Midbrain (tissue), 1 donor: Measurements from ENCODE around the gene SCAF8.
"Not testable (repeated sequence)": the region's sequence is repeated elsewhere in the genome, so short reads cannot be mapped to it uniquely, and the experiment has no call there.

Source experiments
- DNase-seq: peaks from one replicate; lab custom pipeline; 2025; lab: John Stamatoyannopoulos, UW

The SCAF8 gene

DNA sequence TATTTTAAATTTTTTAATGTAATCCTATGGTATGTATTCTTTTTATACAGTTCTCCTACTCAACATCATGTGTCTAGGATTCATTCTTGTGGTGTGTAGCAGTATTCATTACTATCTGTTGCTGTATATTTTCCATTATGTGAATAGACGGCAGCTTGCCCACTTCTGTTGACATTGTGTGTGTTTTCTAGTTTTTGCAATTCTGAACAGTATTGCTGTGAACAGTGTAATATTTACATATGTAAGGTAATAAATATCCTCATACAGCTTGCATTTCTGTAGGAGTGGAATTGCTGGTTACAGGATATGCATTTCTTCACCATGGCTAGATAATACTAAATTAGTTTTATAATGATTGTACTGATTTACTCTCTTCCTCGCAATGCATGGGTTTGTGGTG lies 51.9 kb downstream of the SCAF8 start:
- no peak for DNase-seq

GRCh38 chr6:154786144-154786868 lies 53.1 kb downstream of the SCAF8 start:
- DNase-seq = no peak

- DNase-seq = no peak
Measured at GRCh38 chr6:154791556-154792317, 58.5 kb downstream of the SCAF8 start.

DNA sequence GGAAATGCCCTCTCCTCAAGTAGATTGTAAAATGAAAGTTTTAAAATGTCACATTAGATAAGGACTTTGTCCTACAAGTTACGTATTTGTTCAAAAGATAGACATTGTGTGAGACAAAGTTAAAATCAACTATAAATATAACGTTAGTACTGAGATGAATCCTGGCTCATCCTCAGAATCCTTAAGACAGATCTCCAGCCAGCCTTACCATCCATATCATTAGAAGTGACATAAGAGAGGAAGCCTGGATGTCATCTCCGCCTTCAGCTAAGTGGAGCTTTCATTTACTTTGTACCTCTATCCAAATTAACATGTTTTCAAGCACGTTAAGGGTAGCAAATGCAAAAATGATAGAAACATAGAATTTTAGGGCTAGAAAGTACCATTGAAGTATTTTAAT lies 59.1 kb downstream of the SCAF8 start:
- DNase-seq = no peak

- DNase-seq = no peak
Measured at GRCh38 chr6:154792761-154793160, 59.5 kb downstream of the SCAF8 start.

- DNase-seq = no peak
Measured at GRCh38 chr6:154796484-154796883, 63.3 kb downstream of the SCAF8 start.

- DNase-seq = no peak
Measured at GRCh38 chr6:154797857-154798256, 64.6 kb downstream of the SCAF8 start.

GRCh38 chr6:154800338-154800737 lies 67.1 kb downstream of the SCAF8 start:
- no peak for DNase-seq

DNA sequence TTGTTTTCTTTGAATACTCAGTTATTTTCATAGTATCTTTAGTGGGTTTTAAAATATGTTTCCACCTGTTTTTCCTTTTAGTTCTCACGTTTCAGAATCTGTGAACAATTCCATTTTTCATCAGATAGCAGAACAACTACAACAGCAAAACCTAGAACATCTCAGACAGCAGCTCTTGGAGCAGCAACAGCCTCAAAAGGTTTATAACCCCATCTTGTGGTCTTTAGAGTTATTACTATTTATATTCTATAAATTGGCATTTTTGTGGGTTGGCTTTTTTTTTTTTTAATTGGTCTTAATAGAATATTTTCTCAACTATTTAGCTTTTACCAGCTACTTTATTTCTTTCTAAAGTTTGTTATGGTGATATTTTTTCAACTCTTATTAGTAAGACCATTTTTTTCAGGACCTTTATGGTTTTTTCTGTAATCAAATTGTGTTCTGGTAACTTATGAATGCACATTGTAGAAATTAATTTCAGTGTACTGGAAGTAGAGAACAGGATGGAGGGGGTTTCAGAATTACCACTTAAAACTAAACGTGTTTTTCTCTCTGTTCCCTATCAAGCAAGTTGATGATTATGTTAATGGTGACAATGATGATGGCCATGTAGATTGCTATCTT lies 72.2 kb downstream of the SCAF8 start:
- DNase-seq = peak; percentile 41

GRCh38 chr6:154806804-154807203 lies 73.6 kb downstream of the SCAF8 start:
- no peak for DNase-seq

DNA sequence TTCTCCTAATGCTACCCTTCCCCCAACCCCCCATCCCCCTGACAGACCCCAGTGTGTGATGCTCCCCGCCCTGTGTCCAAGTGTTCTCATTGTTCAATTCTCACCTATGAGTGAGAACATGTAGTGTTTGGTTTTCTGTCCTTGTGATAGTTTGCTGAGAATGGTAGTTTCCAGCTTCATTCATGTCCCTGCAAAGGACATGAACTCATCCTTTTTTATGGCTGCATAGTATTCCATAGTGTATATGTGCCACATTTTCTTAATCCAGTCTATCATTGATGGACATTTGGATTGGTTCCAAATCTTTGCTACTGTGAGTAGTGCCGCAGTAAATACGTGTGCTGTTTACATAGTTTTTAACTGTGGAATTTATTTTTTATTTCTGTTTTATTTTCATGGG lies 78.4 kb downstream of the SCAF8 start:
- not testable (repeated sequence) for DNase-seq

DNA sequence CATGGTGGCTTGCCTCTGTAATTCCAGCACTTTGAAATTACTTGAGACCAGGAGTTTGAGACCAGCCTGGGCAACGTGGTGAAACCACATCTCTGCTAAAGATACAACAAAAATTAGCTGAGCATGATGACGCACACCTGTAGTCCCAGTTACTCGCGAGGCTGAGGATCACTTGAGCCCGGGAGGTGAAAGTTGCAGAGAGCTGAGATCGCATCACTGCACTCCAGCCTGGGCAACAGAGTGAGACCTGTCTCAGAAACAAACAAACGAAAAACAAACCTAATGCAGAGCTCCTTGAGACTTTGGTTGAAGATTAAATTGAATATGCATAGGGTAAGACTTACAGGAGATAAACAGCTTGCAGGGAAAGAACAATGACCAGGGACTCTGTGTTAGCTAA lies 80.8 kb downstream of the SCAF8 start:
- DNase-seq = no peak

DNA sequence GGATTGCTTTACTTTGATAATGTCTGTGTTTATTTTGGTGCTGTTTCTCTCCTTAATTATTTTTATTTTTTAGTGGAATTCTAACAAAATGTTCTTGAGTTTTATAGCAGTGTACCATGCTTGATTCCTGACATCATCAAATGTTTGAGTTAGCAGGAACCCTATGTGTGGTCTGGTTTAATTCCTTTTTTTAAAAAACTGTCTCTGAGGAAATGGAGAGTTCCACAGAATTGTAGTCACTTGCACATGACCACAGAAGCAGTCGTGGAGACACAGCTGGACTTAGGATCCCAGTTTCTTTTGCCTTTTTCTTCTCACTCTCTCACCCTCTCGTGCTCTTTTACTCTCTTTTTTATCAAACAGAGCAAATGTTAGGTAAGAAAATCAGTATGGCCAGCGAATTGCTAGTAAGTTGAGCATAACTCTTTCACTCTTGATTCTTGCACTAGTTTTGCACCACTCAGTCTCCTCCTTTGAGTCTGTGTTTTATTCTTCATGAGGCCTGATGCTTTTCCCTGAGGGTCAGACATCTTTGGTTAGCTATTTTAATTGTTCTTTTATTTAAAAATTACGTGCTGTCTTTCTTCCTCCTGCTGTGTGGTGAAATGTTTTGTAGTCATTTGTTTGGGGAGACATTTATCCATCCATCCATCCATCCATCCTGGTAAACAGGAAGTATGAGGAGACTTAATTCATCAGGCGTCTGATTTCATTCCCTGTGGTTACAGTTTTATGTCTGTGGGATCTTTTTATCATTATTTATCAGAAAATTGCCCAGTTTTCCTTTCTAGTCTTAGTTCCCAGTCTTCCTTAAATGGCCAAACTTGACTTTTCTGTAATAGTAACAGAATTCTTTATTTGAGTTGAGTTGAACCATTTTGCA lies 83.0 kb downstream of the SCAF8 start:
- DNase-seq = no peak

DNA sequence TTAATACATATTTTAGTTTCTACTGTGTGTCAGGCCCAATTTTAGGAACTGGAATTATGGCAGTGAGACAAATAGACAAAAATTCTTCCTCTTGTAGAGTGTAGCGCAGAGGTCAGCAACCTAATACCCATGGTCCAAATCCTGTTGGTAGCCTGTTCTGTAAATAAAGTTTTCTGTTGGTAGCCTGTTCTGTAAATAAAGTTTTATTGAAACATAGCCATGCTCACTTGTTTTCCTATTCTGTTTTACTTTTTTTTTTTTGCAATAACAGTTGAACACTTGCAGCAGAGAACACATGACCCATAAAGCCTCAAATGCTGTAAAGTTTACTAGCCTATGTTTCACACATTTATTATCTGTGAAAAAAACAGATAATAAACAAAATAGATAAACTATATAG lies 87.9 kb downstream of the SCAF8 start:
- DNase-seq = no peak

DNA sequence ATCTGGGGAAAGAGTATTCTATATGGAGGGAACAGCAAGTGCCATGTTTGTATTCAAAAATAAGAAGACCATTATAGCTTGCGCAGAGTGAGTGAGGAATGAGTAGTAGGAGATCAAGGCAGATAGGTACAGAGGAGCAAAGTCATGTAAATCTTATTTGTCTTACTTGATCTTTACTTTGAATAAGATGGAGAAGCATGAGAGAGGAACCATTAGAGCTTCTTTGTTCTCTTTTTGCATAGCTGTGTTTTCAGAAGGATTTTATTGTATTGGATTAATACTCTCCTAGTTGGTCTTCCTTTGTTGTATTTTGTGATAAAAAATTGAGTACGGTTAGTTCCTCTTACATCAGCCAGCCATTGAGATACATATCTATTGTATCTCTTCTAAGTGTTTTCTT lies 88.4 kb downstream of the SCAF8 start:
- no peak for DNase-seq

- no peak for DNase-seq
Measured at GRCh38 chr6:154822947-154823558, 89.8 kb downstream of the SCAF8 start.

DNA sequence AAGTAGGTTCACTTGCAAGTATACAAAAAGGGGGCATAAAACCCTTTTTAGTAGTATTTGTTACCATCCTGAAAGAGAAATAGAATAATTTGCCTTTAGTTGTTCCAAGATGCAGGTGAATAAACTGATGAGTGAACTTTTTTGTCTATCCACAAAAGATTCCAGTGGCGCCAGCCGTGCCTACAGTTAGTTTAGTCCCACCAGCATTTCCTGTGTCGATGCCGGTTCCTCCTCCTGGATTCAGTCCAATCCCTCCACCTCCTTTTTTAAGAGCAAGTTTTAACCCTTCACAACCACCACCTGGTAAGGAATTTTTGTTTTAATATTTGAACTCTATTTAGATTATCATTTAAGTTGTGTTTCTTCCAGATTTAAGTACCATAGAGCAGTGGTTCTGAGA lies 90.9 kb downstream of the SCAF8 start:
- no peak for DNase-seq

DNA sequence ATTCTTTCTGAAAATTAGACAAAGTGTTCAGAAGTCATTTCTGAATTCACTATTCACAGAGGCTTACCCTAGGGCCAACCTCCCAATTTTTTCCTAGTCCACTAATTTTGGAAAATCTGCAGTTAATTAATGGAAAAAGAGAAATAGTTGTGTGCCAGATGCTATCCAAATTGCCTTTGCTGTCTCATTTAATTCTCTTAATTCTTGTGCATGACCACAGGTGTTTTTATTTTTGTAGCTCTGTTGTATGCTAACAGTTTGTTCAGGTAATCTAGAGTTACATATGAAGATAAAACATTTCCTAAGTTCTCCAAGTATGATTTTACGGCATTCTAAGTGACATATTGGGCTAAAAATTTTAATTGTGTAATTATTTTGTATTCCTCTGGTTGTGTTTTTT lies 96.8 kb downstream of the SCAF8 start:
- DNase-seq = no peak

- DNase-seq = no peak
Measured at GRCh38 chr6:154830771-154831170, 97.6 kb downstream of the SCAF8 start.

GRCh38 chr6:154835307-154835706 lies 102.1 kb downstream of the SCAF8 start:
- DNase-seq = no peak

- no peak for DNase-seq
Measured at GRCh38 chr6:154839546-154839945, 106.3 kb downstream of the SCAF8 start.

DNA sequence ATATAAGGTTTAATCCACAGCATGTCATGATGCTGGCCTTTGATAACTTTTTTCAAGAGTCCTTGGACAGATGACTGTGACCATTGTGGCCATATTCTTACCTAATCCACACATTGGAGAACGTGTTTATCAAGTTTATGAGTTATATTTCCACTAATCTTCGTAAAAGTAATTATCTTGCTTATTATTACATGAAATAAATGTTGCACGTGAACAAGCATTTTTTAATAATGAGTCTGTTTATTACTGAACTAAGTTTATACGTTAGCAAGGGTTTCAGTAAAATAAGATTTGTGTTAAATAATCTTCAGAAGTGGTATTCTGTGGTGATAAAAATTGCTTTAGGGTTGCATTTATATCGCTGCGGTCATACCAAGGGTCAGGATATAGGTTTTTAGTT lies 107.1 kb downstream of the SCAF8 start:
- DNase-seq = no peak
